ENCODE data around the gene CCR6. TPM values are rescaled to one million over a fixed set of nuclear protein-coding genes. Genes with fewer than 3 reads are reported as not detected.
"Not testable (repeated sequence)": the region's sequence is repeated elsewhere in the genome, so short reads cannot be mapped to it uniquely, and the experiment has no call there.

Gene CCR6
- total RNA-seq, 4 donors from 2014 or later = not detected

DNA sequence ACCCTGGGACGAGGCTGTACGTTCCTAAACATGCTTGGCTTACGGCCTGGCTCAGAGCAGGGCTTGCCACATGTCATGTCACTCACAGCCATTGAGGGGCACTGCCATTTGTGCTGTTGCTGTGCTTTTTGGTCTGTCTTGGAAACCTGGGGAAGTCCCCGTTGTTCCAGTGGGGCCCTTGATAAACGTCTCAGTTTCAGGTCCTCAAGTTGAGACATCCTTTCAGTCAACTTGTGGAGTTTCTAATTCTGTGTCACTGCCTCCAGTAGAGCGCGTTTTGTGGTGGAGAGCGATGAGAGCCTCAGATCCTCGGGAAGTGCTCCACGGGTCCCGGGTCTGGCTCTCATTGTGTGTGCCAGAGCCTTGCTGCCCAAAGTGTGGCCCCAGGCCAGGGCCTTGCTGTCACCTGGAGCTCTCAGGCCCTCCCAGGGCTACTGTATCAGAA, 43.0 kb upstream of the CCR6 start:
- H3K4me1 ChIP-seq = no peaks in the 10 kb centered on the region
- WGBS, 2 donors (ENCODE audit: low coverage in 1 of 2) = 83% methylated on average over 1 of the region's 11 CpGs; no CpG with 5 or more reads in 1 of the 2 donors
- H3K36me3 ChIP-seq = no peaks in the 10 kb centered on the region
- no peak overlapping the region for H3K4me3 ChIP-seq
- ATAC-seq = no peak
- no peaks in the 10 kb centered on the region for H3K9me3 ChIP-seq
- H3K27me3 ChIP-seq = no peaks in the 10 kb centered on the region
- H3K27ac ChIP-seq = no peak overlapping the region
- no peak for TF ChIP-seq POLR2AphosphoS5 (IDR thresholded peaks at IDR 0.05)
- TF ChIP-seq POLR2A (IDR thresholded peaks at IDR 0.05) = no peak
- no peak for TF ChIP-seq EP300 (IDR thresholded peaks at IDR 0.05)
- TF ChIP-seq, protein P1, sequence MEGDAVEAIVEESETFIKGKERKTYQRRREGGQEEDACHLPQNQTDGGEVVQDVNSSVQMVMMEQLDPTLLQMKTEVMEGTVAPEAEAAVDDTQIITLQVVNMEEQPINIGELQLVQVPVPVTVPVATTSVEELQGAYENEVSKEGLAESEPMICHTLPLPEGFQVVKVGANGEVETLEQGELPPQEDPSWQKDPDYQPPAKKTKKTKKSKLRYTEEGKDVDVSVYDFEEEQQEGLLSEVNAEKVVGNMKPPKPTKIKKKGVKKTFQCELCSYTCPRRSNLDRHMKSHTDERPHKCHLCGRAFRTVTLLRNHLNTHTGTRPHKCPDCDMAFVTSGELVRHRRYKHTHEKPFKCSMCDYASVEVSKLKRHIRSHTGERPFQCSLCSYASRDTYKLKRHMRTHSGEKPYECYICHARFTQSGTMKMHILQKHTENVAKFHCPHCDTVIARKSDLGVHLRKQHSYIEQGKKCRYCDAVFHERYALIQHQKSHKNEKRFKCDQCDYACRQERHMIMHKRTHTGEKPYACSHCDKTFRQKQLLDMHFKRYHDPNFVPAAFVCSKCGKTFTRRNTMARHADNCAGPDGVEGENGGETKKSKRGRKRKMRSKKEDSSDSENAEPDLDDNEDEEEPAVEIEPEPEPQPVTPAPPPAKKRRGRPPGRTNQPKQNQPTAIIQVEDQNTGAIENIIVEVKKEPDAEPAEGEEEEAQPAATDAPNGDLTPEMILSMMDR (IDR thresholded peaks at IDR 0.05) = no peak

DNA sequence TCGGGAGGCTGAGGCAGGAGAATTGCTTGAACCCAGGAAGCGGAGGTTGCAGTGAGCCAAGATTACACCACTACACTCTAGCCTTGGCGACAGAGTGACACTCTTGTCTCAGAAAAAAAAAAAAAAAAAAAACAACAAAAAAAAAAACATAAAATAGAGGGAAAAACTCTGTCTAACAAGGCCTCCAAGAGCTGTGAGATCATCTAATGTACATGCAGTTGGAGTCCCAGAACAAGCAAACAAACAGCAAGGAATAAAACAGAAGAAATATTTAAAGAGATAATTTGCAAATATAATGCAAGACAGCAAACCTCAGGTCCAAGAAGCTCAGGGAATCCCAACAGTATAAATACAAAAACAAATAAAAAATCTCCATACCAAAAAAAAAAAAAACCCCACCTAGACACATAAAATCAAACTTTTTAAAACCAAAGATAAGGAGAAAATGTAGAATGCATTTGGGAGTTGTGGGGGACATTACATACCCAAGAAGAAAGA, 35.0 kb upstream of the CCR6 start:
- Histone ChIP-seq H3K36me3 (no peaks in the 10 kb centered on the region), H3K4me1 (peaks cover 0 to 7% (median 0%) of the 10 kb centered on the region in 3 donors), H3K27ac (no peak overlapping the region), H3K4me3 (no peak overlapping the region), H3K27me3 (no peaks in the 10 kb centered on the region), H3K9me3 (peaks cover 0 to 27% (median 0%) of the 10 kb centered on the region in 3 donors)
- WGBS, 2 donors (ENCODE audit: low coverage in 1 of 2) = 80 to 100% methylated on average over 1 to 2 of the region's 3 CpGs
- TF ChIP-seq, protein P1 (IDR thresholded peaks at IDR 0.05) = no peak
- no peak for TF ChIP-seq POLR2AphosphoS5 (IDR thresholded peaks at IDR 0.05)
- no peak for ATAC-seq

DNA sequence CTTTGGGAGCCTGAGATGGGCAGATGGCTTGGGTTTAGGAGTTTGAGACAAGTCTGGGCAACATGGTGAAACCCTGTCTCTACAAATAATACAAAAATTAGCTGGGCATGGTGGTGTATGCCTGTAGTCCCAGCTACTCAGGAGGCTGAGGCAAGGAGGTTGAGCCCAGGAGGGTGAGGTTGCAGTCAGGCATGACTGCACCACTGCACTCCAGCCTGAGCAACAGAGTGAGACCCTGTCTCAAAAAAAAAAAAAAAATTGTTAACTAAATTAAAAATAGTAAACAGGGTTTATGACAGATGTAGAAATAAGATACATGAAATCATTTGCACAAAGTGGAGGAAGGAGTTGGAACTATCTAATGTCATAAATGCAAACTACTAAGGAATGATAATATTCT, 34.2 kb upstream of the CCR6 start:
- ATAC-seq, H3K27ac ChIP-seq, H3K36me3 ChIP-seq, H3K4me3 ChIP-seq, H3K27me3 ChIP-seq, H3K4me1 ChIP-seq: not testable (repeated sequence)
- H3K9me3 ChIP-seq = peaks cover 0 to 27% (median 0%) of the 10 kb centered on the region in 3 donors

DNA sequence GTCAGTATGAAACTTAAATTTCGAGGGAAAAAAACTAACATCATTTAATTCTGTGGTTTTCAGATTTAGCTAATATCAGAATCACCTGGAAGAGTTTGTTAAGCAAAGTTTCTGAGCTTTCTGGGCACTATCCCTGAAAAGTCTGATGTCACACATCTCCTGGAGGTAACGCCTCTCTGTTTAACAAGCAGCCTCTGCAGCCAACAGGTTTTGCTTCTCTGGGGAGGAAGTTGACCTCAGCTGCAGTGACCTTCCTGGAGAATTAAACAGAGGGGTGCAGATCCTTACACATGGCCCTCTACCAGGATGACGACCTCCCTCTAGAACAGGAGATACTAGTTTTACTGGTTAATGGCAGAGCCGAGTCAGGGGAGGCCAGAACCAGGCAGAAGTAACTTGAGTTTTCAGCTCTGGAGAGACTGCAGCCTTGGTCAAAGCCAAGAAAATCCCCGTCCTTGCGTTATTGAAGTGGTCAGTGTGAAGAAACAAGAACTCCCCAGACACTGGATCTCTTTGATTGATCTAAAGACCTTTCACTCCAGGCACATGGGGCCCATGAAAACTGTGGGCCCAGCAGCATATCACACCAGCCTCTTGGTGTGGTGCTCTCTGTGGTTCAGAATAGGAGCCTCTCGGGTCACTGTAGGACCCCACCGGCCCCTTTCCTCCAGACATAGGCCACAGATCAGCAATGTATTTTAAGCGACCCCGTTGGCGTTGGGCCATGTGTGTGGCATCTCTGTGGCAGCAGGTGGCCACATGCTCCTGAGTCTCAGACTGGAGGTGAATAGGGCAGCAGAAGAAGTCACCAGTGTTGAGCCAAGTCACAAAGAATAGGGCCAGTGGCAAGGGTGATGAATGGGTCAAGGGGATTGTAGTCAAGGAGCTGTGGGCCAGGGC, 33.4 kb upstream of the CCR6 start:
- no peak for ATAC-seq
- WGBS, 2 donors (ENCODE audit: low coverage in 1 of 2) = 67 to 86% methylated on average over 1 to 6 of the region's 11 CpGs
- no peak overlapping the region for H3K4me3 ChIP-seq
- peaks cover 0 to 7% (median 0%) of the 10 kb centered on the region in 3 donors for H3K4me1 ChIP-seq
- no peaks in the 10 kb centered on the region for H3K27me3 ChIP-seq
- H3K9me3 ChIP-seq = peaks cover 0 to 27% (median 0%) of the 10 kb centered on the region in 3 donors
- no peaks in the 10 kb centered on the region for H3K36me3 ChIP-seq
- TF ChIP-seq EP300 (IDR thresholded peaks at IDR 0.05) = no peak
- no peak for TF ChIP-seq POLR2A (IDR thresholded peaks at IDR 0.05)
- TF ChIP-seq, protein P1 (IDR thresholded peaks at IDR 0.05) = no peak
- no peak for TF ChIP-seq POLR2AphosphoS5 (IDR thresholded peaks at IDR 0.05)
- H3K27ac ChIP-seq = no peak overlapping the region

DNA sequence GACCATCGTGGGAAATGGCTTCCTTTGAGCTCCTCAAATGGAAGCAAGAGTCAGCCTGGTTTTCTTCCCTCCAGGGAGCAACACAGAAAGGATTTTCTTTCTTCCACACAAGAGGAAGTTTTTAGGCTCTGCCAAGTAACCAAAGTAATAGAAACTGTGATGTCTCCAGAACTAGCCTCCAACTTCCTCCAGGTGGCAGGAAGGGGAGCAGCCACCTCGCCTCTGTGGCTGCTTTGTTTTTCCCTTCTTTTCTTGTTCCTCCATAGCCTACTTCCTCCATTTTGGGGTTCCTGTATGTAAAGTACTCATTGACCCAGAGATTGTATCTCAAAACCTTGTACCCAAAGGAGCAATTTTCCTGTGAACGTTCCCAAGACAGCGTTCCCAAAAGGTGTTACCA, 32.7 kb upstream of the CCR6 start:
- Histone ChIP-seq H3K27ac (no peak overlapping the region), H3K9me3 (peaks cover 0 to 27% (median 0%) of the 10 kb centered on the region in 3 donors), H3K36me3 (no peaks in the 10 kb centered on the region), H3K4me1 (peaks cover 0 to 7% (median 0%) of the 10 kb centered on the region in 3 donors), H3K27me3 (no peaks in the 10 kb centered on the region), H3K4me3 (no peak overlapping the region)
- no peak for ATAC-seq
- WGBS, 2 donors (ENCODE audit: low coverage in 1 of 2) = 74 to 90% methylated on average over 4 of the region's 4 CpGs
- TF ChIP-seq EP300 (IDR thresholded peaks at IDR 0.05) (no peak), POLR2AphosphoS5 (IDR thresholded peaks at IDR 0.05) (no peak), POLR2A (IDR thresholded peaks at IDR 0.05) (no peak)
- TF ChIP-seq, protein P1 (IDR thresholded peaks at IDR 0.05) = no peak
